K562 (cell line): ENCODE measurements around the gene ZNF77. TPM values are rescaled to one million over a fixed set of nuclear protein-coding genes. Genes with fewer than 3 reads are reported as not detected.

ENCODE experiments used
- ASH1L ChIP-seq: fragments of 450-650 bp; IDR thresholded peaks from 2 replicates; pipeline ENCODE4 v1.6.1; 2018; ENCODE audit warnings: borderline replicate concordance, mild to moderate bottlenecking, low read depth; ENCODE audit not compliant: partially characterized antibody
- ATF1 ChIP-seq, 2 experiments: fragments of 450-650 bp in 1 of 2; IDR thresholded peaks; 2 replicates each; pipeline ENCODE4 v1.6.1; 2016; ENCODE audit warnings: missing compliant biosample characterization in 1 of 2, missing genetic modification characterization in 1 of 2
- ATF7 ChIP-seq: fragments of 450-650 bp; IDR thresholded peaks from 2 replicates; pipeline ENCODE4 v1.7.1; 2014; ENCODE audit warnings: mild to moderate bottlenecking, moderate library complexity
- BCLAF1 ChIP-seq, 2 experiments: fragments of 450-650 bp in 1 of 2; IDR thresholded peaks; 2 replicates each; pipeline ENCODE4 v1.6.1; 2011 to 2017; ENCODE audit warnings: low read depth in 2 of 2, antibody characterized with exemption in 1 of 2, borderline replicate concordance in 1 of 2, low read length in 1 of 2, mild to moderate bottlenecking in 1 of 2, mixed read lengths in 1 of 2; ENCODE audit not compliant: control insufficient read depth in 1 of 2
- CBFA2T2 ChIP-seq: fragments of 450-650 bp; conservative IDR thresholded peaks from 2 replicates; pipeline ENCODE4 v1.6.1; 2017; ENCODE audit warnings: mild to moderate bottlenecking
- DIDO1 ChIP-seq: fragments of 450-650 bp; IDR thresholded peaks from 2 replicates; pipeline ENCODE4 v1.6.1; 2016; ENCODE audit warnings: low read depth, missing biosample characterization, missing genetic modification characterization
- ETS1 ChIP-seq: conservative IDR thresholded peaks from 2 replicates; pipeline ENCODE4 v1.6.1; 2011; ENCODE audit warnings: low read depth, mild to moderate bottlenecking, low read length; ENCODE audit not compliant: control insufficient read depth
- GATAD2A ChIP-seq: fragments of 450-650 bp; IDR thresholded peaks from 2 replicates; pipeline ENCODE4 v1.6.1; 2017
- GTF2A2 ChIP-seq: IDR thresholded peaks from 2 replicates; pipeline ENCODE4 v1.6.1; 2016; ENCODE audit warnings: mild to moderate bottlenecking, missing genetic modification characterization, missing compliant biosample characterization
- HDGF ChIP-seq: fragments of 450-650 bp; IDR thresholded peaks from 2 replicates; pipeline ENCODE4 v1.6.1; 2016
- IFI16 ChIP-seq: fragments of 250-450 bp; sonication (Bioruptor Pico); IDR thresholded peaks from 2 replicates; pipeline ENCODE4 v2.1.2; 2022; ENCODE audit warnings: mild to moderate bottlenecking, inconsistent platforms
- KLF10 ChIP-seq: fragments of 250-450 bp; sonication (Bioruptor Pico); IDR thresholded peaks from 2 replicates; pipeline ENCODE4 v1.6.1; 2021; ENCODE audit warnings: matching md5 sums
- MEIS2 ChIP-seq: fragments of 450-650 bp; IDR thresholded peaks from 2 replicates; pipeline ENCODE4 v1.6.1; 2014; ENCODE audit warnings: mild to moderate bottlenecking; ENCODE audit not compliant: partially characterized antibody
- NFATC3 ChIP-seq: fragments of 450-650 bp; IDR thresholded peaks from 2 replicates; pipeline ENCODE4 v1.6.1; 2017; ENCODE audit warnings: mild to moderate bottlenecking
- TAL1 ChIP-seq: fragments of 450-650 bp; IDR thresholded peaks from 2 replicates; pipeline ENCODE4 v1.6.1; 2016; ENCODE audit warnings: mild to moderate bottlenecking
- TEAD4 ChIP-seq, 2 experiments: sonication (generic) in 1 of 2; formaldehyde crosslinking in 1 of 2; IDR thresholded peaks; 2 replicates each; pipeline versions ENCODE4 v1.6.1 to v1.8.0; 2012 to 2022; ENCODE audit warnings: borderline replicate concordance in 1 of 2, inconsistent platforms in 1 of 2, low read length in 1 of 2, mild to moderate bottlenecking in 1 of 2, missing genetic modification reagents in 1 of 2
- TGIF2 ChIP-seq: sonication (generic); formaldehyde crosslinking; IDR thresholded peaks from 2 replicates; pipeline ENCODE4 v1.8.1; 2022; ENCODE audit warnings: mild to moderate bottlenecking, missing genetic modification reagents, moderate library complexity
- THAP7 ChIP-seq: fragments of 250-450 bp; sonication (Bioruptor Pico); IDR thresholded peaks from 2 replicates; pipeline ENCODE4 v1.5.0; 2021
- XRCC5 ChIP-seq: fragments of 200-400 bp; formaldehyde crosslinking; IDR thresholded peaks from 2 replicates; pipeline ENCODE4 v1.6.1; 2017; ENCODE audit warnings: low read depth, mild to moderate bottlenecking, low read length
- ZNF197 ChIP-seq: fragments of 200-800 bp; sonication (Bioruptor generic); IDR thresholded peaks from 2 replicates; pipeline ENCODE4 v1.6.1; 2016; ENCODE audit warnings: low read depth, missing genetic modification characterization, missing compliant biosample characterization
- ZNF277 ChIP-seq: fragments of 250-450 bp; sonication (Bioruptor Pico); IDR thresholded peaks from 2 replicates; pipeline ENCODE4 v1.8.0; 2022; ENCODE audit warnings: inconsistent platforms, mild to moderate bottlenecking, moderate library complexity, borderline replicate concordance
- ZNF551 ChIP-seq: fragments of 250-450 bp; sonication (Bioruptor Pico); IDR thresholded peaks from 2 replicates; pipeline ENCODE4 v1.5.0; 2021; ENCODE audit warnings: mild to moderate bottlenecking, moderate library complexity
- polyA plus RNA-seq, 8 experiments: library from polyadenylated mRNA; depleted of rRNA in 4 of 8; stranded (reverse) in 5 of 8; unstranded in 3 of 8; fragments of >200 nt; fragmentation: Nextera tagmentation in 2 of 8; fragmentation: Illumina TruSeq in 1 of 8; extraction: Ambion mirVana in 2 of 8; extraction: Trizol in 1 of 8; gene quantifications; 2 replicates each; pipeline versions ENCODE4 v1.2.1 to v1.2.3, GENCODE V29; 2011 to 2014; ENCODE audit warnings: inconsistent platforms in 1 of 8, missing spikeins in 1 of 8
- total RNA-seq, 7 experiments: library from RNA; depleted of rRNA in 6 of 7; stranded (reverse); fragments of >200 nt in 6 of 7; fragmentation: Illumina TruSeq in 2 of 7; extraction: Trizol in 2 of 7; gene quantifications; 2 replicates each; pipeline versions ENCODE4 v1.2.1 to v1.2.3, GENCODE V29; 2011 to 2021; ENCODE audit warnings: low replicate concordance in 1 of 7

Gene ZNF77
- total and polyA plus RNA-seq, 9 of the 15 experiments (the other 6 are each of a cell fraction or from before 2014, with no cell fraction given) = 4.3 to 14.5 (median 7.7) TPM

GRCh38 chr19:2883686-2884439 lies 60.9 kb downstream of the ZNF77 start (continued):
- TF ChIP-seq ASH1L (peak; percentile 63), MEIS2 (peak; percentile 27), XRCC5 (no peak), THAP7 (no peak), TEAD4 (IDR thresholded peaks at IDR 0.05; ENCODE audit: low read length) (peak; percentile 93), TEAD4 (CRISPR knock-in tag; IDR thresholded peaks at IDR 0.05; ENCODE audit: borderline replicate concordance) (no peak), TAL1 (peak; percentile 90), KLF10 (no peak), ZNF277 (CRISPR knock-in tag) (no peak), HDGF (no peak), GATAD2A (no peak), TGIF2 (CRISPR knock-in tag) (no peak), ATF1 (CRISPR knock-in tag; IDR thresholded peaks at IDR 0.05) (no peak), ATF1 (tag; IDR thresholded peaks at IDR 0.05) (no peak), GTF2A2 (no peak), ATF7 (no peak), ZNF551 (CRISPR knock-in tag) (no peak), BCLAF1 (IDR thresholded peaks at IDR 0.05; ENCODE audit: borderline replicate concordance in 1 of 2, control insufficient read depth in 1 of 2, low read depth in 2 of 2, low read length in 1 of 2) (no peak), NFATC3 (no peak), CBFA2T2 (peak; percentile 88), ZNF197 (no peak), DIDO1 (no peak), ETS1 (no peak), IFI16 (no peak)
